ENCODE measurements around the gene RBM20. TPM values are rescaled to one million over a fixed set of nuclear protein-coding genes. Genes with fewer than 3 reads are reported as not detected.

The RBM20 gene
- total RNA-seq, 1 donor from 2014 or later: 1.5 TPM

DNA sequence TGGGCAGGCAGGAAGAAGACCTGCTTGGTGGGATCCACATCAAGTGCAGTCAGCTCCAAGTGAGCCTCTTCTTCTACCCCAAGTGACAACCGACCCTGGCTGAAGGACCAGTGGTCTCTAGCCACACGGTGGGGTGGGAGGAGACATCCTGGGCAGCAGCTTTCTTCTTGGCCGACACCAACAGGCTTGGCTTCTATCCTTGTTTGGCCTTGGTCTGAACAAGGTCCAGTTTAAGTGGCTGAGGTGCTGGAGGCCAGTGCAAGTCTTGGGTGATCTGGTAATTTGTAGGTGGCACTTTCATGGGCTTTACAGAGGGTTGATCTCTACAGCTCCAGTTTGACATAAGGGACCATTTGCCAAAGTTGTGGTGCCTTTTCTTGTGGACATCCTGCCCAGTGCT lies 164.0 kb downstream of the RBM20 start:
- no peaks in the 10 kb centered on the region for H3K36me3 Mint-ChIP-seq (ENCODE audit: insufficient read depth)
- TF ChIP-seq, protein P1, sequence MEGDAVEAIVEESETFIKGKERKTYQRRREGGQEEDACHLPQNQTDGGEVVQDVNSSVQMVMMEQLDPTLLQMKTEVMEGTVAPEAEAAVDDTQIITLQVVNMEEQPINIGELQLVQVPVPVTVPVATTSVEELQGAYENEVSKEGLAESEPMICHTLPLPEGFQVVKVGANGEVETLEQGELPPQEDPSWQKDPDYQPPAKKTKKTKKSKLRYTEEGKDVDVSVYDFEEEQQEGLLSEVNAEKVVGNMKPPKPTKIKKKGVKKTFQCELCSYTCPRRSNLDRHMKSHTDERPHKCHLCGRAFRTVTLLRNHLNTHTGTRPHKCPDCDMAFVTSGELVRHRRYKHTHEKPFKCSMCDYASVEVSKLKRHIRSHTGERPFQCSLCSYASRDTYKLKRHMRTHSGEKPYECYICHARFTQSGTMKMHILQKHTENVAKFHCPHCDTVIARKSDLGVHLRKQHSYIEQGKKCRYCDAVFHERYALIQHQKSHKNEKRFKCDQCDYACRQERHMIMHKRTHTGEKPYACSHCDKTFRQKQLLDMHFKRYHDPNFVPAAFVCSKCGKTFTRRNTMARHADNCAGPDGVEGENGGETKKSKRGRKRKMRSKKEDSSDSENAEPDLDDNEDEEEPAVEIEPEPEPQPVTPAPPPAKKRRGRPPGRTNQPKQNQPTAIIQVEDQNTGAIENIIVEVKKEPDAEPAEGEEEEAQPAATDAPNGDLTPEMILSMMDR (IDR thresholded peaks at IDR 0.05; ENCODE audit: unreplicated experiment): no peak
- no peak overlapping the region for H3K4me3 Mint-ChIP-seq (ENCODE audit: low read depth)
- H3K27ac Mint-ChIP-seq: no peak overlapping the region
- peaks cover 6% of the 10 kb centered on the region for H3K4me1 Mint-ChIP-seq (ENCODE audit: low read depth)
- no peak for DNase-seq (ENCODE audit: low spot score, unreplicated experiment)
- no peaks in the 10 kb centered on the region for H3K27me3 Mint-ChIP-seq
- H3K9me3 Mint-ChIP-seq (ENCODE audit: low read depth): no peaks in the 10 kb centered on the region

DNA sequence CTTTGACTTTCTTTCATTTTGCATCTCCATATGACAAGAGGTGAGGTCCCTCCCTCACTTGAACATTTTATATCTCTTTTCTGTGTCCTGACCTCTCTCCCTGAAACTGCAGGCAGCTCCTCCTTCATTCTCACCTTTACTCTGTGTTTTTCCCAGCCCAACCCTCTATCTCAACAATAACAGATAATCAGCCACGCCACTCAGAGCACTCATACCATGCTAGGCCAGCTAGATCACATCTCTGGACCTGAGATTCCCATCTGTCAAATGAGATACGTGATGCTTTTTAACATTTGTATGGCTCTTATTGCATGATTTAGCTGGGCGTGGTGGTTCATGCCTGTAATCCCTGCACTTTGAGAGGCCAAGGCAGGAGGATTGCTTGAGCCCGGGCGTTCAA lies 164.5 kb downstream of the RBM20 start:
- Mint-ChIP-seq H3K36me3 (ENCODE audit: insufficient read depth) (no peaks in the 10 kb centered on the region), H3K4me3 (ENCODE audit: low read depth) (no peak overlapping the region), H3K4me1 (ENCODE audit: low read depth) (peaks cover 3% of the 10 kb centered on the region), H3K9me3 (ENCODE audit: low read depth) (no peaks in the 10 kb centered on the region), H3K27ac (no peak overlapping the region), H3K27me3 (no peaks in the 10 kb centered on the region)
- DNase-seq (ENCODE audit: low spot score, unreplicated experiment): no peak
- TF ChIP-seq, protein P1 (IDR thresholded peaks at IDR 0.05; ENCODE audit: unreplicated experiment): no peak

DNA sequence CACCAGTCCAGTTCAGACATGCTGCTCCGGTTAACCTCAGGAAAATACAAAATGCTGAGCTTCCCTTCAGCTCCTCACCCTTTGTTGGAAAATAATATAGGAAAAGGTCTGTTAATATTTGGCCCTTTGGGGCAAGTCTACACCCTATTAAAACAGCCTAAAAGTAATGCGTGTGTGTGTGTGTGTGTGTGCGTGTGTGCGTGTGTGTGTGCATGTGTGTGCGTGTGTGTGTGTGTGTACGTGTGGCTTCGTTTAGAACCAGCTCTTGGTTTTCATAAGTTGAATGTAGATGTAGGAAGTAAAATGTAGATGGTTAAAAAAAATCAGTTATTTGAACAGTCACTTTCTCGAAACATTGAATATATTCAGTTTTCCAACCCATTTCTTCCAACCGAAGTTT lies 166.5 kb downstream of the RBM20 start:
- no peaks in the 10 kb centered on the region for H3K9me3 Mint-ChIP-seq (ENCODE audit: low read depth)
- no peak overlapping the region for H3K4me3 Mint-ChIP-seq (ENCODE audit: low read depth)
- no peaks in the 10 kb centered on the region for H3K36me3 Mint-ChIP-seq (ENCODE audit: insufficient read depth)
- TF ChIP-seq, protein P1 (IDR thresholded peaks at IDR 0.05; ENCODE audit: unreplicated experiment): no peak
- no peaks in the 10 kb centered on the region for H3K27me3 Mint-ChIP-seq
- H3K4me1 Mint-ChIP-seq (ENCODE audit: low read depth): no peaks in the 10 kb centered on the region
- DNase-seq (ENCODE audit: low spot score, unreplicated experiment): no peak
- no peak overlapping the region for H3K27ac Mint-ChIP-seq

DNA sequence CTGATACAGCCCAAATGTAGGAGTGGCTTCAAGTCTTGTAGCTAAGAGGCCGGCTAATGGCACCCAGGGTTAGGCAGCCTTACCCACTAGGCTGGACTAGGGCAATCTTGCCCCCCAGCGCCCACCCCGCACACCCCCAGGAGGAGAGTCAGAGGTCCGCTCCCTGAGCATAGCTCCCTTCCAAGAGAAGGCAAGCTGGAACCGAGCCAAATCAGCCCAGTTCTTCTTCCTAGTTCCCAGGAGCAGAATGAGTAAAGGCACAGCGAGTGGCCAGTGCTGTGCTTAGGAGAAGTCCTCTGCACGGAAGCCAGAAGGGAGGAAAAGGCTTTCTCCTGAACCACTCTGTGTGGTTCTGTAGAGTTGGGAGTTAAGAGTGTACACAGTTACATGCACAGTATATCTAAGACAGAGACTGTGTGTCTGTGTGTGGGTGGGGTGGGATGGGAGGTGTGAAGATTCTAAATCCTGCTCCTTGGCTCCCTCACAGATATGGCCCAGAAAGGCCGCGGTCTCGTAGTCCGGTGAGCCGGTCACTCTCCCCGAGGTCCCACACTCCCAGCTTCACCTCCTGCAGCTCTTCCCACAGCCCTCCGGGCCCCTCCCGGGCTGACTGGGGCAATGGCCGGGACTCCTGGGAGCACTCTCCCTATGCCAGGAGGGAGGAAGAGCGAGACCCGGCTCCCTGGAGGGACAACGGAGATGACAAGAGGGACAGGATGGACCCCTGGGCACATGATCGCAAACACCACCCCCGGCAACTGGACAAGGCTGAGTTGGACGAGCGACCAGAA lies 167.8 kb downstream of the RBM20 start:
- DNase-seq (ENCODE audit: low spot score, unreplicated experiment): no peak
- Mint-ChIP-seq H3K4me3 (ENCODE audit: low read depth) (no peak overlapping the region), H3K9me3 (ENCODE audit: low read depth) (no peaks in the 10 kb centered on the region), H3K27me3 (no peaks in the 10 kb centered on the region), H3K27ac (no peak overlapping the region), H3K36me3 (ENCODE audit: insufficient read depth) (no peaks in the 10 kb centered on the region), H3K4me1 (ENCODE audit: low read depth) (peaks cover 2% of the 10 kb centered on the region)
- TF ChIP-seq, protein P1 (IDR thresholded peaks at IDR 0.05; ENCODE audit: unreplicated experiment): no peak

DNA sequence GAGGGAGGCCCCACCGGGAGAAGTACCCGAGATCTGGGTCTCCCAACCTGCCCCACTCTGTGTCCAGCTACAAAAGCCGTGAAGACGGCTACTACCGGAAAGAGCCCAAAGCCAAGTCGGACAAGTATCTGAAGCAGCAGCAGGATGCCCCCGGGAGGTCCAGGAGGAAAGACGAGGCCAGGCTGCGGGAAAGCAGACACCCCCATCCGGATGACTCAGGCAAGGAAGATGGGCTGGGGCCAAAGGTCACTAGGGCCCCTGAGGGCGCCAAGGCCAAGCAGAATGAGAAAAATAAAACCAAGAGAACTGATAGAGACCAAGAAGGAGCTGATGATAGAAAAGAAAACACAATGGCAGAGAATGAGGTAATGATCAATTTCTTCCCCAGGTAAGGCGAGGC lies 168.4 kb downstream of the RBM20 start:
- TF ChIP-seq, protein P1 (IDR thresholded peaks at IDR 0.05; ENCODE audit: unreplicated experiment): no peak
- Mint-ChIP-seq H3K4me1 (ENCODE audit: low read depth) (peaks cover 4% of the 10 kb centered on the region), H3K9me3 (ENCODE audit: low read depth) (no peaks in the 10 kb centered on the region), H3K27ac (no peak overlapping the region), H3K4me3 (ENCODE audit: low read depth) (no peak overlapping the region), H3K36me3 (ENCODE audit: insufficient read depth) (no peaks in the 10 kb centered on the region), H3K27me3 (no peaks in the 10 kb centered on the region)
- DNase-seq (ENCODE audit: low spot score, unreplicated experiment): no peak

All from progenitor cell of endocrine pancreas (in vitro differentiated cells).